Activated naive CD4-positive, alpha-beta T cell treated with anti-CD3 and anti-CD28 coated beads, Interleukin-2, amount 10 ng/mL, durations not matched to agents 7 days and 5 days (primary cell): Measurements from ENCODE around the gene PNKD.
A peak's percentile ranks its signal among the peaks of the same experiment; 100 is the strongest.

Experiments used
- CTCF ChIA-PET: fragments of 350-600 bp; sonication (Branson Sonifier 250); formaldehyde crosslinking; loops from one replicate; lab custom pipeline; 2021; ENCODE audit warnings: antibody characterized with exemption; lab: Charles Lee
- DNase-seq: peaks from one replicate; pipeline ENCODE4 v3.0.0-alpha.2; 2020
- H3K27ac Mint-ChIP-seq: one replicate; pipeline ENCODE4 v1.8.0; 2021; ENCODE audit warnings: mild to moderate bottlenecking, moderate library complexity, mixed read lengths
- H3K27me3 Mint-ChIP-seq: one replicate; pipeline ENCODE4 v1.8.0; 2021; ENCODE audit warnings: mild to moderate bottlenecking, mixed read lengths
- H3K36me3 Mint-ChIP-seq: one replicate; pipeline ENCODE4 v1.8.0; 2021; ENCODE audit warnings: mixed read lengths
- H3K4me1 Mint-ChIP-seq: one replicate; pipeline ENCODE4 v1.8.0; 2021; ENCODE audit warnings: mixed read lengths
- H3K4me3 Mint-ChIP-seq: one replicate; pipeline ENCODE4 v1.8.0; 2021; ENCODE audit warnings: mild to moderate bottlenecking, moderate library complexity, mixed read lengths
- H3K9me3 Mint-ChIP-seq: one replicate; pipeline ENCODE4 v1.8.0; 2021; ENCODE audit warnings: mixed read lengths

PNKD gene

DNA sequence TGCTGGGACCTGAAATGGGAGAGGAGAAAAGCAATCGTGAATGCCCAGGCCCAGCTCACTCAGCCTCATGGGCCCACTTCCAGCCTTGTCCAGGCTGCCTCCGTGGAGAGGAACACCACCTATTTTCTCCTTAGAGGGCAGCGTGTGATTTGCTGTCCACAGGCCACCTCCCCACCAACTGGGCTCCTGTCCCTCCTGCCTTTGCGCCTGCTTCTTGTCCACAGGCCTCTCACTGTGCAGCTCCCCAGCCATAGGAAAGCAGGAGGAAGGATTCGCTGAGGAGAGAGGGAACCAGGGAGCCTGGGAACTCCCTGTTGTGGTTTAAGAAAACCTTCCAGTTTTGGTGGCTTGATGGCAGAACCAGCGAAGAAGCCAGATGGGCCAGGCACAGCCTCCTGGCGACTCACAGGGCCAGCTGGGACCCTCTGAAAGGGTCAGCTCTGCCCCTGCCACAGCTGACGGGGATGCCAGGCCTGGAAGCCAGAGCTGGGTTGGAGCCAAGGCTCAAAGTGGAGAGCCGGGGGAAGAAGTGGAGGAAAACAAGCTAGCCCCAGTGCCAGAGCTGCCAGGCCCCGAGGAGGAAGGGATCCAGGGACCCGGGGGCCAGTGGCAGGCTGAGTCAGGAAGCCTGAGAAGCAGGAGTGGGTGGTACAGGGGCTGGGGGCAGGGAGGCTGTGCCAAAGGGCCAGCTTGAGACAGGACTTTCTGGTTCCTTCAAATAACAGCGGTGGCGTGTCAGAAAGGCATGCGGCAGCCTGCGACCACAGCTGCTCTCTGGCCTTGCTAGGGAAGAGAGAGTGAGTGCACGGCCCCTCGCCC lies 12.1 kb downstream of the PNKD start:
- no peak for DNase-seq
- peaks cover 41% of the 10 kb centered on the region for H3K36me3 Mint-ChIP-seq
- no peaks in the 10 kb centered on the region for H3K27me3 Mint-ChIP-seq
- H3K27ac Mint-ChIP-seq = peak overlapping the region; percentile 60
- peaks cover 48% of the 10 kb centered on the region for H3K4me1 Mint-ChIP-seq
- no peaks in the 10 kb centered on the region for H3K9me3 Mint-ChIP-seq
- CTCF ChIA-PET = interaction anchor here (15.2 kb wide), 1 partner anchor 9 kb away, joined by 195 read pairs; the partner anchor contains the start of genes AAMP and PNKD
- H3K4me3 Mint-ChIP-seq = no peak overlapping the region

DNA sequence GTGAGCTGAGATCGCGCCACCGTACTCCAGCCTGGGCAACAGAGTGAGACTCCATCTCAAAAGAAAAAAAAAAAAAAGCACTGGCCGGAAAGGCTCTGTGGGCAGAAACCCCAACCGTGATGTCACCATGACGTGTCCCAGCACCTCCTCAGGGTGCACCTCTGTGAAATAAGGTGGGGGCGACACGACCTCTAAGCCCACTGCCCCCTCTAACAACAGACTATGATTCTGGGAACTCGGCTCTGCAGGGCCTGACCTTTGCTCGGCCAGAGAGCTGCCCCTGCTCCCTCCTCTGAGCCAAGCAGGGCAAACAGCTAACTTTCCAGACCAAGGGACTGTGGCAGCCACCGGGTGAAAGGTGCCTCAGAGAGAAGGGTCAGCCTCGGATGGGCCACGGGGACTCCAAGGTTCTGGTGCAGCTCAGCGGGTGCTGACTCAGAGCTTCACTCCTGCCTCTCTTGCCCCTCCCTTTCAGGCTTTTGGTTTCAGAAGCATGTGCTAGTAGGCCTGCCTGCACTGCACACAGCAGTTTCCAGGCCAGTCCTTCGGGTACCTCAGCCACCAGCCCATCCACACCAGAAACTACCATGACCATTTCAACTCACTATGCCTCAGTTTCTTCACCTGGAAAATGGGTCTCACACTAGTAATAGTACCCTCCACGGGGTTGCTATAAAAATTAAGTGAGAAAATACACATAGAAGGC lies 13.9 kb downstream of the PNKD start:
- peak overlapping the region; percentile 33 for H3K4me3 Mint-ChIP-seq
- peak; percentile 67 for DNase-seq
- peaks cover 65% of the 10 kb centered on the region for H3K4me1 Mint-ChIP-seq
- peaks cover 39% of the 10 kb centered on the region for H3K36me3 Mint-ChIP-seq
- CTCF ChIA-PET = interaction anchor here (15.2 kb wide), 1 partner anchor 11 kb away, joined by 195 read pairs; the partner anchor contains the start of genes AAMP and PNKD
- H3K27me3 Mint-ChIP-seq = no peaks in the 10 kb centered on the region
- no peaks in the 10 kb centered on the region for H3K9me3 Mint-ChIP-seq
- peak overlapping the region; percentile 83 for H3K27ac Mint-ChIP-seq

DNA sequence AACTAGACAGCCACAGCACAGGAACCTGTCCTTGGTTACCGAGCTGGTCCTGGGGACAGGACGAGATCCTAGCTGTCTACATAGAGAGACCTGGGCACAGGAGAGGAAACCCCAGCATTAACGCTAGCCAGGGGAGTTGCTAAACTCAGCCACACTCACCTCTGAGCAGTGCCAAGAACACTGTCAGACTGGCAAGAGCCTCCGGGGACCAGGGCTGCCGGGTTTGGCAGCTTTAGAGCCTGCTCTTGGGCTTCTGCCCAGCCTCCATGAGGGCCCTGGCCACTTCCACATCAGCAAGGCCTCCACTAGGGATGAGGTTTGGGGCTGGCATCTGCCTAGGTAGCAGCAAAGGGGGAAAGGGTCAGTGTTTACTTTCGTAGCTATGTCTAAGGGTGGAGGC lies 15.3 kb downstream of the PNKD start:
- CTCF ChIA-PET = interaction anchor here (1.0 to 15.2 kb wide), 2 partner anchors 12 to 27 kb away, joined by 3 to 195 read pairs; partner anchors contain the start of genes AAMP and PNKD
- peak overlapping the region; percentile 91 for H3K4me3 Mint-ChIP-seq
- DNase-seq = no peak
- peaks cover 34% of the 10 kb centered on the region for H3K36me3 Mint-ChIP-seq
- H3K27me3 Mint-ChIP-seq = no peaks in the 10 kb centered on the region
- H3K9me3 Mint-ChIP-seq = no peaks in the 10 kb centered on the region
- H3K4me1 Mint-ChIP-seq = peaks cover 78% of the 10 kb centered on the region
- H3K27ac Mint-ChIP-seq = peak overlapping the region; percentile 95

DNA sequence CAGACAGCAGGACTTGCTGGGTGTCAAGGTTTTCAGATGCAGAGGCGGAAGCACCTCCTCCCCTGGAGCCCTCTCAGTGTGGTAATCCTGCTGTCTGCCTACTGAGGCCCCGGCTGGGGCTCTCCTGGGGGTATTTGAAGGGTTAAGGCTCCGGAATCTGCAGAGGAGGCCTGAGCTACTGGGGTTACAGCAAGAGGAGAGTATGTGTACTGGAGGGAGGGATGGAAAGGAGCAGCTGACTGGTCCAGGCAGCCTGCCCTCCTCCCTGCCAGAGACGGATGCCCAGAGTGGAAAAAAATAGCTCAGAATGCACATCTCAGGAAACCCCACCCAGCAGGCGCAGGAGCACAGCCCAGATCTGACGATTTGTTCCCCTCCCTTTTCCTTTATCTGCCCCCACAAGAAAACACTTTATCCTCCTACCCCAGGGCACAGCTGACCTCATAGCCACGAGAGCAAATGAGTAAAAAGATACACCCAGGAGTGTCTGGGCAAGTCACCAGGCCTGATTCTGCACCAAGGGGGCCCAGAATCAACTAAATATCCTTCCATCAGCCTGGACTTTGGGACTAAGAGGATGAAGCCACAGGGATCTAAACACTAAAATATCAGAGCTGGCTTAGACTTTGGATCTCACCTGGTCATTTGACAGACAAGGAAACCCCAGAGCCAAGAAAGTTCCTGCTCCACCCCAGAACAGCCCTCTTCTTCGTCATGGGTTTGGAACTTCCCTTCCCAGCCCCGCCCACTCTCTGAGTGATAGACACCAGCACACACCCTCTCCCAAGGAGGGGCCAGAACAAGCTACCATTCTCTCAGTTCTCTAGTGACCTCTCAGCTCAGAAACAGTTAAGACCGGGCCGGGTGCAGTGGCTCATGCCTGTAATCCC lies 16.5 kb downstream of the PNKD start:
- Mint-ChIP-seq H3K27me3 (no peaks in the 10 kb centered on the region), H3K9me3 (no peaks in the 10 kb centered on the region), H3K4me1 (peaks cover 83% of the 10 kb centered on the region), H3K36me3 (peaks cover 29% of the 10 kb centered on the region), H3K4me3 (peak overlapping the region; percentile 91), H3K27ac (peak overlapping the region; percentile 95)
- CTCF ChIA-PET = interaction anchor here (0.5 to 15.2 kb wide), 7 partner anchors 14 to 103 kb away, joined by 3 to 195 read pairs (median 3); partner anchors contain the start of genes AAMP and PNKD
- DNase-seq = peak; percentile 89

DNA sequence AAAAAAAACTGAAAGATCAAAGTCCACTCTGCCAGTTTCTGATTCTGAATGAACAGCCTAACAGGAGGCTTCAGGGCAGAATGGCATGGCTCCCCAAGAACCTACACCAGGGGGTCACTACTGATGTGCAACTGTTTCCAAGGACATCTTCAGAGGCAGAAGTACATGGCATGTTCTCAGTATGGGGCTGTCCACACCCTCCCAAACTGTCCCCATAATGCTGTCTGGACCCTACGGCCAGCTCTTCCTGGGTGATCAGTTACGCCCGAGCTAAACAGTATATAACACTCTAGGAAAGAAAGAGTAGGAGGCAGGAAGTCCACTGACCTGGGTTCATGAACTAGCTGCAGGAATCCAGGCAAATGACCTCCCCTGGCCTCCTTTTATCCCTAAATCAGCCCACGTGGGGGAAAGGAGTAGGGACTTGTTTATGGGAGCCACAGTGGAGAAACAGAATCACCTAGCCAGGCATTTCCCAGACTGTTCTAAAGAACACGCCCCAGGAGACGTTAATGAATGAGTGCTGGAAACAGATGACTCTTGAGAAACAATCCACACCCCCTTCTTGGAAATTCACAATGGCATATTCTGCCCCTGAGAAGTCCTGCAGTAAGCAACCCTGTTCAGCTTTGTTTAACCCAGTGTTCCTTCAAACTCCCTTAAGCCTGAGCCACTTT lies 19.5 kb downstream of the PNKD start:
- H3K36me3 Mint-ChIP-seq = peaks cover 26% of the 10 kb centered on the region
- H3K9me3 Mint-ChIP-seq = no peaks in the 10 kb centered on the region
- H3K27me3 Mint-ChIP-seq = no peaks in the 10 kb centered on the region
- H3K4me3 Mint-ChIP-seq = peak overlapping the region; percentile 78
- H3K4me1 Mint-ChIP-seq = peaks cover 88% of the 10 kb centered on the region
- no peak for DNase-seq
- CTCF ChIA-PET = interaction anchor here (0.8 to 15.2 kb wide), 7 partner anchors 10 to 562 kb away, joined by 3 to 195 read pairs (median 5); partner anchors contain the start of genes AAMP, CATIP and PNKD
- H3K27ac Mint-ChIP-seq = peak overlapping the region; percentile 88

DNA sequence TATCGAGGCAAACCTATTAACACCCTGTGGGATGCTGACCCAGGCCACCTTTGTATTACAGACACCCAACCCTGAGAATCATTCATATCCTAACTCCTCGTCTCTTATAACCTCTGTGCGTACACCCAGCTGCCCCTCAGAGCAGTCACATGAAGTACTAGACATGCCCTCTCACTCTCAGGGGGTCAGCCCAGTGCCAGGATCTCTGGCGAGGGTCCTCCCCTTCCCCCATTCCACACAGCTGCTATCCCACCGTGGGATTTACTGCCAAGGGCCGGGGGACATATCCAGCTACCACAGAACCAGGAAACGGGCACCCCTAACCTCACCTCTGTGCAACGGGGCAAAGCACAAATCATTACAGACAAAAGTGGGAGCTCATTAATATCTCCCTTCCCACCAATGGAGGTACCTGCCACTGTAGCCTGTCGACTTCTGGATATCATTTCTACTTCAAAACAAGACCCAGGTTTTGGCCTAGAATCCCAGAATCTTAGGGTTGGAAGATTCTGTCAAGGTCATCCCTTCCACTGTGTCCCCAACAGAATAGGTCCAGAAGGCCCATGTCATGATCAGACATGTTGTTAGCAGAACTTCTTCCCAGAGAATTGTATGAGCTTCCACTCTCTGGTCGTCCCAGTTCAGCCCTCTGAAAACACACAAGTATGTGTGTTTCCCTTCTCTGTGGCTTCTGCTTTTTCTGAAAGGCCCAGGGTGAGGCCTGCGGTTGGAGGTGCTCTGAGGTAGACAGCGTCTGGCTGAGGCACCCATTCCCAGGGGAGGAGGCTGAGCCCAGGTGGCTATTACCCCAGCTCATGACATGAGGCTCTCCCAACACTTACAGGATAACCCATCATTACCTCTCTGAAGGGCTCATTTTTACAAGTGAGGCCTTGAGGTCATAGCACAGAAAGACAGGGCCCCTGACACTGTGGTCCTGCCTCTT lies 20.3 kb downstream of the PNKD start:
- peaks cover 87% of the 10 kb centered on the region for H3K4me1 Mint-ChIP-seq
- H3K4me3 Mint-ChIP-seq = peak overlapping the region; percentile 78
- H3K27ac Mint-ChIP-seq = peak overlapping the region; percentile 88
- peaks cover 22% of the 10 kb centered on the region for H3K36me3 Mint-ChIP-seq
- CTCF ChIA-PET = interaction anchor here (0.6 to 15.2 kb wide), 9 partner anchors 9 to 562 kb away, joined by 3 to 195 read pairs (median 3); partner anchors contain the start of genes AAMP, CATIP and PNKD
- peak; percentile 65 for DNase-seq
- no peaks in the 10 kb centered on the region for H3K9me3 Mint-ChIP-seq
- peaks cover 4% of the 10 kb centered on the region for H3K27me3 Mint-ChIP-seq

DNA sequence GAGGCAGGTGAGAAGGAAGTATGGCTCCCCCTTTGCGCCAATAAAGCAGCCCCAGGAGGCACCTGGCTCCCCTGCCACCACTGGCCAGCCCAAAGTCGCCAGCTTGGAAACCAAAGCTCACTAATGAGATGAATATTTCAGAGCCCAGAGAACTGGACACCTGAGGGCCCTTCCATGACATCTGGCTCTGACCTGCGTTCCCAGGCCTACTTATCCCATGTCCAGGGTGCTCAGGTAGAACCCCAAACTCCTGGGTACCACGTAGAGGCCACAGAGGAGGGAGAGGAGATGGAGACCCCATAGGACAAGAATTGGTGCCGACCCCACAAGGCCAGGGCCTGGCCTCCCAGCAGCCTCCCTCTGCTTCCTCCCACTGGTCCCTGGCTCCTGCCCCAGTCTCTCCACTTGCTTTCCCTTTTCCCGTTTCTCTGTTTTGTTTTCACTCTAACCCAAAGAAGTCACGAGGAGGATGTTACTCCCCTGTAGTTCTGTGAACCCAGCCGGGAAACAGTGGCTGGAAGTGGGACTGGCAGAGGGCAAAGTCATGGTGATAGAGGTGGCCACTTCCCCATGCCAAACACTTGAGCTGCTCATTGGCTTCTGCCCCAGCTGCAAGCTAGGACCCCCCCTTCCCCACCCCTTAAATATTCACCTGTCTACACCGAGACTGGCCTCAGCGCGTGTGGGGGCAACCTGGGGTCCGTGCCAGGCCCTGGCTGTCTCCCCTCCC lies 21.2 kb downstream of the PNKD start:
- Mint-ChIP-seq H3K36me3 (peaks cover 17% of the 10 kb centered on the region), H3K27ac (peak overlapping the region; percentile 88), H3K9me3 (no peaks in the 10 kb centered on the region), H3K4me1 (peaks cover 78% of the 10 kb centered on the region), H3K27me3 (peaks cover 4% of the 10 kb centered on the region), H3K4me3 (peak overlapping the region; percentile 78)
- DNase-seq = peak; percentile 51
- CTCF ChIA-PET = interaction anchor here (0.6 to 15.2 kb wide), 8 partner anchors 8 to 356 kb away, joined by 3 to 195 read pairs (median 4); partner anchors contain the start of genes AAMP, CATIP and PNKD

DNA sequence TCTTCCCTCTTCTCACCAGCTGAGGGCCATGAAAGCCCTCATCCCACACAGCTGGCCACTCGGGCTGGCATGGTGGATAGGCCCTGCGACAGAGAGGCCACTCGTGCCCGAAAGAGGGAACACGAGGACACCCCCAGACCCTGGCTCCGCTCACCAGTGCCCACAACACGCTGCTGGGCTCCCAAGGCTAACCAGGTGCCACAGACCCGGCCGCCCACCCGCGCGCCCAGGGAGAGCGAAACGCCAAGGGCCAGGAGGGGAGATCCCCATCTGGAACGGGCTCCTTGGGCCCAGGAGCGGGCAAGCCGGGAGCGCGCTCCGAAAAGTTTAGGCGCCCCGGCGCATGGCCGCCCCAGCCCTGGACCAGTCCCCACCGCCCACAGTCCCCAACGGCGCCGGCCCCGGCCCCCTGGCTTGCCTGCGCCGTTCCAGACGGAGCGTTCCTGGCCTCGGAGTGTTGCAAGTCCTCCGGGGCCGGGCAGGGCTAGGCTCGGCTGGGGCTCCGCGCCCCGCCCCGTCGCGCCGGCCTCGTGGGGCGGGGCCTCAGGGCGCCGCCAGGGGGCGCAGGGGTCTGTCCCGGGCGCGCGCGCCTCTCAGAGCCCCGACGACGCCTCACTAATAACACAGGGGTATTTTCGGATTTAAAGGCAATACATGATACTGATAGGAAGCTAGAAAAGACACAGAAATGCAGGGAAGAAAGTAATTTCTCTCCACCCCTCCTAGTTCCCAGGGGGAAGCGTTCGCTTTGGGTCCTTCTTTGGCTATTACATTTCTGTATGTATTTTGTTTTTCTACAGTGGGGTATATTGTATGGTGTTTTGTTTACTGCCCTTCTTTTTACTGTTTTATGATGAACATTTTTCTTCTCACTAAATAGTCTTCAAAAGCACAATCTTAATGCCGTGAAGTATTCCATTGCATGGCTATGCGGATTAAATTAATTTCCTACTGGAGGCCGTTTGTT lies 22.0 kb downstream of the PNKD start, which contains the start of gene TMBIM1:
Gene TMBIM1, minus strand, starts transcription at position 456 of the 967 bp plus-strand sequence. CDS start 10,362 bp downstream, outside the sequence.
- Mint-ChIP-seq H3K27me3 (peaks cover 4% of the 10 kb centered on the region), H3K36me3 (peaks cover 13% of the 10 kb centered on the region), H3K27ac (peak within 1 kb of the TSS; percentile 88), H3K4me1 (peaks cover 69% of the 10 kb centered on the region), H3K9me3 (no peaks in the 10 kb centered on the region), H3K4me3 (peak within 1 kb of the TSS; percentile 78)
- CTCF ChIA-PET = interaction anchor here (0.6 to 15.2 kb wide), 8 partner anchors 10 to 356 kb away, joined by 3 to 195 read pairs (median 4); partner anchors contain the start of genes AAMP, CATIP and PNKD
- DNase-seq = peak; percentile 82

DNA sequence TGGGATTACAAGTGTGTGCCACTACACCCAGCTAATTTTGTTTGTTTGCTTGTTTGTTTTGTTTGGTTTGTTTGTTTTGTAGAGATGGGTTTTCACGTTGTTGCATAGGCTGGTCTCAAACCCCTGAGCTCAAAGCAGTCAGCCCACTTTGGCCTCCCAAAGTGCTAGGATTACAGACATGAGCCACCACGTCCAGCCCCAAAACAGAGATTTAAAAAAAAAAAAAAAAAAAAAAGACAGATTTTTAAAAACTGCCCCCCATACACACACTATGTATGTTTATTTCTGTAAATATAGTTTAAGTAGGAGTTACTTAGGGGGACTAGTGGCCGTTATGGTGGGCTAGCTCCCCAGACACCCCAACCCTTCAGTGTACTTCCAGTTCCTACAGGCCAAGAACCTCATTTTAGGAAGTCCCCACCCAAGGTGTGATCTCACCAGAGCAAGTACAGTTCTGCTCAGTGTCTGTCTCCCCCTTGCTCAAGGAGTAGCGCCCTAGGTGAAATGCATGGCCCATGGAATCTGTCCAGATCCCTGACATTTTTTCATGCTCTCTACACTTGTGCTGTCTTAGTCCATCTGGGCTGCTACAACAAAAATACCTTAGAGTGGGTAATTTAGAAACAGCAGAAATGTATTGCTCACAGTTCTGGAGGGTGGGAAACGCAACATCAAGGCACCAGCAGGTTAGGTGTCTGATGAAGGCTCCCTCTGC lies 23.6 kb downstream of the PNKD start:
- H3K9me3 Mint-ChIP-seq = no peaks in the 10 kb centered on the region
- CTCF ChIA-PET = interaction anchor here (0.7 to 15.2 kb wide), 4 partner anchors 21 to 112 kb away, joined by 3 to 195 read pairs (median 8); partner anchors contain the start of genes AAMP, CATIP and PNKD
- H3K4me1 Mint-ChIP-seq = peaks cover 55% of the 10 kb centered on the region
- no peak for DNase-seq
- H3K36me3 Mint-ChIP-seq = peaks cover 8% of the 10 kb centered on the region
- peaks cover 4% of the 10 kb centered on the region for H3K27me3 Mint-ChIP-seq
- no peak overlapping the region for H3K4me3 Mint-ChIP-seq
- no peak overlapping the region for H3K27ac Mint-ChIP-seq

DNA sequence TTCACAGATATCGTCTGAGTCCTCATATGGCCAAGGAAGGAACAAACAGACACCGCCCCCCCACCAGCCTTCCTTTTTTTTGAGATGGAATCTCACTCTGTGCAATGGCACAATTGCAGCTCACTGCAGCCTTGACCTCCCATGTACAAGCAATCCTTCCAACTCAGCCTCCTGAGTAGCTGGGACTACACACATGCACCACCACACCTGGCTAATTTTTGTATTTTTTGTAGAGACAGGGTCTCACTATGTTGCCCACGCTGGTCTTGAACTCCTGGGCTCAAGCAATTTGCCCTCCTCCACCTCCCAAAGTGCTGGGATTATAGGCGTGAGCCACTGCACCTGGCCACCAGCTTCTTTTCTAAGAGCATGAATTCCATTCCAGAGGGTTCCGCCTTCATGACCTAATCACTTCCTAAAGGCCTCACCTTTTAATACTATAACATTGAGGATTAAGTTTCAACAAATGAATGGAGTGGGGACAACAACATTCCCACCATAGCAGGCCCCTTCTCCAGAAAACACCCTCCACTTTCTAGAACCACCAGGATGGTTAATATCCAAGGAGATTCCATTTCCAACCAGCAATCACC lies 24.2 kb downstream of the PNKD start:
- Mint-ChIP-seq H3K9me3 (no peaks in the 10 kb centered on the region), H3K36me3 (peaks cover 5% of the 10 kb centered on the region), H3K27me3 (peaks cover 4% of the 10 kb centered on the region), H3K4me3 (no peak overlapping the region), H3K27ac (peak overlapping the region; percentile 33), H3K4me1 (peaks cover 50% of the 10 kb centered on the region)
- no peak for DNase-seq
- CTCF ChIA-PET = interaction anchor here (1.0 to 15.2 kb wide), 3 partner anchors 21 to 108 kb away, joined by 3 to 195 read pairs (median 13); partner anchors contain the start of genes AAMP, CATIP and PNKD
